IPS DF 4.7 (cell line): Measurements from ENCODE around the gene TYW1B.
"Not testable (repeated sequence)": the region's sequence is repeated elsewhere in the genome, so short reads cannot be mapped to it uniquely, and the experiment has no call there.

Source experiments
- DNase-seq: peaks from one replicate; pipeline ENCODE4 v3.0.0-alpha.2; 2013; ENCODE audit warnings: low spot score; ENCODE audit errors: extremely low read depth

The TYW1B gene

DNA sequence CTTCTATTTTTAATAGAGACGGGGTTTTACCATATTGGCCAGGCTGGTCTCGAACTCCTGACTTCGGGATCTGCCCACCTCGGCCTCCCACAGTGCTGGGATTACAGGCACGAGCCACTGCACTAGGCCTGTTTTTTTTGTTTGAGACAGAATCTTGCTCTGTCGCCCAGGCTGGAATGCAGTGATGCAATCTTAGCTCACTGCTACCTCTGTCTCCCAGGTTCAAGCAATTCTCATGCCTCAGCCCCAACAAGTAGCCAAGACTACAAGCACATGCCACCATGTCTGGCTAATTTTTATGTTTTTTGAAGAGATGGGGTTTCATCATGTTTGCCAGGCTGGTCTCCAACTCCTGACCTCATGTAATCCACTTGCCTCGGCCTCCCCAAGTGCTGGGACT is 73.7 kb downstream of the TYW1B start:
- DNase-seq: no peak

DNA sequence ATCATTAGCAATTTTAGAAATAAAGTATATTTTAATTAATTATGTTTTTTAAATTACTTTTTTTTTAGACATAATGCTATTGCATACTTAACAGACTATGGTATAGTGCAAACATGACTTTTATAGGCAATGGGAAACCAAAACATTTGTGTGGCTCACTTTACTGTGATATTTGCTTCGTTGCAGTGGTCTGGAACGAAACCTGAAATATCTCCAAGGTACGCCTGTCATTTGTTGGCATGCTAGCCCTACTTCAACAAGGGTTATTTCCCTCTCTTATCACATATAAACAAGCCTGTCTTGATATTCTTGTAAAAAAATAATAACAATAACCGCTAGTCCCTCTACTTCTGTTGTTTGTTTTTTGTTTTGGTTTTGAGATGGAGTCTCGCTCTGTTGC is 74.2 kb downstream of the TYW1B start:
- no peak for DNase-seq

DNA sequence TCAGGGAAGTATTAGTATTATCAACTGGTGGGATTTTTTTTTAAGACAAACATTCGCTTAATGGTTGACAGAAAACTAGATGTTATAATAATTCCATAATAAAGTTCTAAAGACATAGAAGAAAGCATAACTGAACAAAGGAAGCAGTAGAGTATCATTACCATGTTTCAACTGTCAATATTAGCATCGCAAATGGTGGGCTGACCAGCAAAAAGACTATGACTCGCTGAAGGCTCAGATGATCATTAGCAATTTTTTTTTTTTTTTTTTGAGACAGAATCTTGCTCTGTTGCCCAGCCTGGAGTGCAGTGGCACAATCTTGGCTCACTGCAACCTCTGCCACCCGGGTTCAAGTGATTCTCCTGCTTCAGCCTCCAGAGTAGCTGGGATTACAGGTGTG is 74.8 kb downstream of the TYW1B start:
- DNase-seq: not testable (repeated sequence)

DNA sequence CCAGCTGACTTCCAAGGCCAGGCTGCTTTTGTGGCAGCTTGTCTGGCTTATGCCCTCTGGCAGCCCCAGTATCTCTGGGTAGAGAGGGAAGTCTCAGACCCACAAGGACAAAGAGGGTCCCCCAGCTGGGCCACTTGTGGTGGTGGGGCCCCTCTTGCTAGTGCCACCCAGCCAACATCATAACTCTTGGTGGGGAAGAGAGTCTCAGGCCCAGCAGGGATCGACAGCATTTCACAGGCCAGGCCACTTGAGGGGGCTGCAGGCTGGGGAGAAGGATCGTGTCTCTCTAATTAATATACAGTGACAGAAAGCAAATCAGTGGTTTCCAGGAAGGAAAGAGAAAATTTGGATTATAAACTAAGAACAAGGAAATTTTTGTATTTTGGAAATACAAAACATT is 76.0 kb downstream of the TYW1B start:
- DNase-seq: no peak

DNA sequence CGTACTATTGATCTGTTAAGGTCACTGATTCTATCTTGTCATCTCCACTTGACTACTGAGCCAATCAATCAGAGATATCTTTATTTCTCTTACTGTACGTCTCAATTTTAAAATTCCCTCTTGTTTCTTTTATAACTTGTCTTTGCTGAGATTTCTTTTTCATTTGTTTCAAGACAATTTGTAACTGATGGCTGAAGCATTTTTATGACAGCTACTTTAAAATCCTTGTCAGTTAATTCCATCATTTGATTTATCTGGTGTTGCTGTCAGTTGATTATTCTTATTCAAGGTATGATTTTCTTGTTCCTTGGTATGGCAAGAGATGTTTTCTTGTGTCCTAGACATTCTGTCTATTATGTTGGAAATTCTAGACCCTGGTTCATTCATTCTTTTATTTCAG is 76.6 kb downstream of the TYW1B start:
- DNase-seq: no peak

DNA sequence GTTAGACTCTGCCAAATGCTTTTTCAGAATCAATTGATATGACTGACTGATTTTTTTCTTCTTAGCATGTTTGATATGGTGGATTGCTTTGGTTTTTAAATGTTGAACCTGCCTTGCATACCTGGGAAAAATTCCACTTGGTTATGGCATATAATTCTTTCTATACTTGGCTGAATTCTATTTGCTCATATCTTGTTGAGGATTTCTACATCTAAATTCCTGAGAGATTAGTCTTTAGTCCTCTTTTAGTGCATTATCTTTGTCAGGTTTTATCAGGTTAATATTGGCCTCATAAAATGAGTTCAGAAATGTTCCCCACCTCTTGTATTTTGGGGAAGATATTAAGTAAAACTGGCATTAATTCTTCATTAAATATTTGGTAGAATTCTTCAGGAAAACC is 79.4 kb downstream of the TYW1B start:
- DNase-seq: not testable (repeated sequence)

DNA sequence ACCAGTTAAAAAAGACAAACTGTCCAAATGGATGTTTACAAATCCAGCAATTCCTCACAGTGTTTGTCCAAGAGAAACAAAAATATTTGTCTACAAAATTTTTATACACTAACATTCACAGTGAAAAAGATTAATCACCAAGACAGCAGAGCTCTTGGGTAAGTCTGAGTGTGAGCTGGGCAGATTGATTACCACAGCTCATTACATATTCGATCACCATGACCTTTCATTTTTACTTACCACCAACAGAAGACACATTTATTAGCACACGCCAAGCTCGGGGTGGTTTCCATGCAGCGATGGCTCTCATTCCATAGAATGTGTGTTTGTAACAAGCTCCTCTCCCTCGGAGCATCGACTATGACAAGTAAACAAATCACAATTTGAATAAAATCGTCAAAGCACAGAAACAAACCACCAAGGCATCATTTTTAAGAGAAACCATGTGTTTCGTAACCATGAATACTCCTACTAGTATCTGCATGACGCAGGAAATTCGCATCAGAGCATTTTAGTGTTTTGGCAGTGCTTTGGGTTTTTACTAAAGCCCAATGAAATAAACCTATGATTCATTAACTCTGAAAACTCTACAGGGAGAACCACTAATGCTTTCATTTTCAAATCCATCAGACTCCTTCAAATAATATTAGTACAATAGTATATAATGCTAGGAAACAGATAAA is 83.6 kb downstream of the TYW1B start:
- not testable (repeated sequence) for DNase-seq

DNA sequence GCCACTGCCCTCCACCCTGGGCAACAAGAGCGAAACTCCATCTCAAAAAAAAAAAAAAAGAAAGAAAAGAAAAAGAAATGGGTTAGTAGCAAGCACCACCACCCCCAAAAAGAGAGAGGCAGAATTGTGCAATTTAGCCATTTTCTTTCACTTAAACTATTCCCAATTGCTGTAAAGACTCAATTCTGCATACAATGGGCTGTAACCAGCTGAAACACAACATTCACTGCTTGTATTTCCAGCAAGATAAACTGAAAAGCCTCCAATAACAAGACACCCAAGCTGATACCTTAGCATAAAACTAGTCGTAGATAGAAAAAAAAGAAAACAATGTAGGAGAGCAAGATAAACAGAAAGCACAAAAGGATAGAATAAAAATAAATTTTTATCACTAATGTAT is 84.2 kb downstream of the TYW1B start:
- not testable (repeated sequence) for DNase-seq

DNA sequence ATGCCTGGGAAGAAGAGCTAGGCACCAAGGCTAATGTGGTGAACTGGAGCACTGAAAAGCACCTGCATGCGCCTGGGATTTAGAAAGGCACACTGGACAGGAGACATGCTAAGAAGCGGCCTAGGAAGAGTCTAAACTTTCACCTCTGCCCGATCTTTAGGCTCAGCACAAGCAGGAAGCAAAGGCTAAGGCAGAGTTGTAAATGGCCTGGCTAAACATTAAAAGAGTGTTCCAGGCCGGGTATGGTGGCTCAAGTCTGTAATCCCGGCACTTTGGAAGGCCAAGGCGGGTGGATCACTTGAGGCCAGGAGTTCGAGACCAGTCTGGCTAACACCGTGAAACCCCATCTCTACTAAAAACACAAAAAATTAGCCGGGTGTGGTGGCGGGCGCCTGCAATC is 88.3 kb downstream of the TYW1B start:
- DNase-seq: not testable (repeated sequence)

DNA sequence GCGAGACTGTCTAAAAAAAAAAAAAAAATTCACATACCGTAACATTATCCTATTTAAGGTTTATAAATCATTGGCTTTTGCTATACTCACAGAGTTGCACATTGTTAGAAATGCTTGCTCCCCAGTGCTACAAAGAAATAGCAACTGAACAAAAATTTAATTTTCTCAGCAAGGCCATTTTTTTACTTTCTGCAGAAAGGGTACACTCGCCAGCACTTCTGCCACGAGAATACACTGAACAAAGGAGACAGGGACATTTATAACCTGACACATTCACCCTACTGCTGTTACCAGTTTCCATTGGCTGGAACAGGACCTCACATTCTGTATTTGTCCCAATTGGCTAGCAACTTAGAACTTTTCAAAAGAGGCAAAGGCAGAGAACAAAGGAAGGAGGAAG is 92.1 kb downstream of the TYW1B start:
- not testable (repeated sequence) for DNase-seq

DNA sequence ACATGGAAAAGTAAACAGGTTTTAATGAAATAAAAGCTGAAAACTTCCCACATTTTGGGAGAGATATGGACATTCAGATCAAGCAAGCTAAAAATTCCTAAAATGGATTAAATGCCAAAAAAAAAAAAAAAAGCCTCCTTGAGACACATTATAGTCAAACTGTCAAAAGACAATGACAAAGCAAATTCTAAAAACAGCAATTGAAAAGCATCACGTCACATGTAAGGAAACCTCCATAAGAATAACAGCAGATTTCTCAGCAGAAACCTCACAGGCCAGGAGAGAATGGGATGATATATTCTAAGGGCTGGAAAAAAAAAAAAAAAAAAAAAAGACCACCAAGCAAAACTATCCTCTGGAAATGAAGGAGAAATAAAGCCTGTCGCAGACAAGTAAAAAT is 97.2 kb downstream of the TYW1B start:
- not testable (repeated sequence) for DNase-seq

DNA sequence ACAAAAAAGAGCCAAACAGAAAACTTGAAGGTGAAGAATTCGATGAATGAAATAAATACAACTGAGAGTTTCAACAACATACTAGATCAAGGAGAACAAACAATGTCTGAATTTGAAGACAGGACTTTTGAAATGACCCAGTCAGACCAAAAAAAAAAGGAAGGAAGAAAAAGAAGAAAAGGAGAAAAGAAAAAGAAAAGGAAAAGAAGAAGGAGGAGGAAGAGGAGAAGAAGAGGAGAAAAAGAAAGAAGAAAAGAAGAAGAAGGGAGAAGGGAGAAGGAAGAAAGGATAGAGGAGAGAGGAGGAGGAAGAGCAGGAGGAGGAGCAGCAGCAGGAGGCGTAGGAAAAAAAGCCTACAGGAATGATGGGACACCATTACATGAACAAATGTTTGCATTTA is 97.6 kb downstream of the TYW1B start:
- not testable (repeated sequence) for DNase-seq

DNA sequence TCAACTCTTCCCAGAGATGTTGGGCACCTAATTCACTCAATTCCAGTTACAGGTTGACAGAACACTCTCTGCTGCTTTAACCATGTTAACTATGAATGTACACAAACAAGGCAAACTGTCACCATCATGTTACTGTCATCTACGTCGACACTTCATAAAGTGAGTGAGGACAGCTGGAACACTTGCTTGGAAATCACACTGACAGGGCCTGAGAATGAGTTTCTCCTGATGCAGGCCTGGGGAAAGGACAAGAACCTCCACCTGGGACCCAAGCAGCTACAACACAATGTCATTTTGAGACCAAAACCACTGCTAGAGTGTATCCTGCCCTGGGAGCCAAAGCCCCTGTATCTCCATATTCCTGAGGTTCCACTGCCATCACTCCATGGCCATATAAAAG is 98.9 kb downstream of the TYW1B start:
- DNase-seq: not testable (repeated sequence)

DNA sequence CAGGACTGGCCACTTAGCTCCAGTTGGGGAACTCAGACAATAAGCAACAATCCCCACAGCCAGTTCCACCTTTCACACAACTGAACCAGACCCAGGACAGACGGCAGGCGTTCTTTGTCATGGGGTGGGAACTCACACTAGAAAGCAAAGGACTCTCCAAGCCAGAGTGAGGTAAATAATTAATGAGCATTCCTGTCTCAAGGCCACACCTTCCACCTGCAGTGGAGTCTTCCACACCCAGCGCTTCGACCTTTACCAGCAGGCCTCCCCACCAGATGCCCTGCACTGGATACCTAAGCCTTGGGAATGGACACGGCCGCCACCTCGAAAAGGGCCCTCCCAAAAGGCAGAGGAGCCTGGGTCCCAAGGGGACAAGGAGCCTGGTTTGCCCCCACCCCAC is 105.3 kb downstream of the TYW1B start:
- not testable (repeated sequence) for DNase-seq

DNA sequence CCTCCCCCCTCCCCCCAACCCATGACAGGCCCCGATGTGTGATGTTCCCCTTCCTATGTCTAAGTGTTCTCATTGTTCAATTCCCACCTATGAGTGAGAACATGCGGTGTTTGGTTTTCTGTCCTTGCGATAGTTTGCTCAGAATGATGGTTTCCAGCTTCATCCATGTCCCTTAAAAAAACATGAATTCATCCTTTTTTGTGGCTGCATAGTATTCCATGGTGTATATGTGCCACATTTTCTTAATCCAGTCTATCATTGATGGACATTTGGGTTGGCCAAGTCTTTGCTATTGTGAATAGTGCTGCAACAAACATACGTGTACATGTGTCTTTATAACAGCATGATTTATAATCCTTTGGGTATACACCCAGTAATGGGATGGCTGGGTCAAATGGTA is 107.1 kb downstream of the TYW1B start:
- not testable (repeated sequence) for DNase-seq

DNA sequence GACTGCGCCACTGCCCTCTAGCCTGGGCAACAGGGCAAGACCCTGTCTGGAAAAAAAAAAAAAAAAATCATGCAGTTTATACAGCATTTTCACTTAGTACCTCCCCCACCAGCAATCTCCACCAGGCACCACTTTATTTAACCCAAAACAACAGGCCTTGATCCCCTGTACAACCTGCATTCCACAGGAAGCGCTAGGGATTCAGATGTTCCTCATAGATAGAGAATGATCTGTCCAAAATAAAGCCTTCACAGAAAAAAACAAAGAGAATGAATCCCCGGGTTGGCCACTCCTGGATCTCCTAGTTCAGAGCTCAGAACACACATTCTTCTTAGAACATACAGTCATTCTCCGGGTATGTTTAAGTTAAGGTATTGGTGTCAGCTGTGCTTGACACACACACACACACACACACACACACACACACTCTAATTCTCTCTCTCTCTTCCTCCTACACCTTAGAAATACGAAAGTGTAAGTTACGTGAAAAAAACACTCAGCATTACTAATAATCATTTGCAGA is 110.7 kb downstream of the TYW1B start:
- DNase-seq: not testable (repeated sequence)

DNA sequence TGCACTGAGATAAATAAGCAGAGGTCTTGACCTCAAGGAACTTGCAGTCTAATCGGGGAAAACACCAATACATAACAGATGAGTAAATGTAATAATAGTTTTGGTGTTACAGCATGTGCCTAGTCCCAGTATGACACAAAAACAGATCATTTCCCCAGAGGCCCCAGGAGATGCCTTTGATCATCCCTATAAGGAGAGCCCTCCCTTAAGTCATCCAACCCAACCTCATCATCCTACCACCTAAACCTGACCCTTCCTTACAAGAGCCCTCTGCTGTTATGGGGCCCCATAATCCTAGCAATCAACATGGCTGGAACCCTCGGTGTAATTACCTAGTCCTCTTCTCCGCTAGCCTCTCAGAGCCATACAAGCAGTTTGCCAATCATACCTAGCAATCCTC is 116.1 kb downstream of the TYW1B start:
- DNase-seq: not testable (repeated sequence)

DNA sequence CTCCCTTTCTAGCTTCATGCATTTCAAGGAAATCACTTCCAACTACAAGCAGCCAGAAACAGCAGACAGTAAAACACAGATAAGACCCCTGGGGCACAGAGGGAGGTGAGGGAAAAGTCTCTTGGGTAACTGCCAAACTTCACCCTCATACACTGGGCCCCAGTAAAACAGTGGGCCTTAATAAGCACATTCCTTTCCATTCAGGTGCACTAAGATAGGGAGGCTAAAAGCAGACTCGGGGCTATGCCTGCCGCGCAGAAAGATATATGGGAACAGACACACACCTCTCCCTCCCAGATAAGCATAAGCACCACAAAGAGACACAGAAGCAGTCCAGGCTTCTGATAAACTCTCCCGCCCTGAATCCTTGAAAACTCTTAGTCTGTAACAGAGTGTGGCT is 117.0 kb downstream of the TYW1B start:
- no peak for DNase-seq

DNA sequence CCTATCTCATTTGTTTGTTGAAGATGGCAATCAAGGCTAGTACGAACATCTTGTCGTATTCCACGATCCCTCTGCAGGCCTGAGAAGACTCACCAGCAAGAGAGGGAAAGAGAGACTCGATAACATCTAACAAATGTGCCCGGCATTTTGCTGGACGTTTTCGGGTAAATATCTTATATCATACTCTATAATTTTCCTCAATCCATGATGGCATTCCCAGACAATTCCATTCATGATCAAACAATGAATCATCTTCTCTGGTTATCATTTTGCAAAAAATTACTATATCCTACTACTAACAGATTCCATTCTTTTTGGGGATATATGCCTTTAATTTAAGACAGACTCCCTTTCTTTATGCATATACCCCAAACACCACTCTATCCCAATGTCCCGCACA is 118.1 kb downstream of the TYW1B start:
- no peak for DNase-seq

DNA sequence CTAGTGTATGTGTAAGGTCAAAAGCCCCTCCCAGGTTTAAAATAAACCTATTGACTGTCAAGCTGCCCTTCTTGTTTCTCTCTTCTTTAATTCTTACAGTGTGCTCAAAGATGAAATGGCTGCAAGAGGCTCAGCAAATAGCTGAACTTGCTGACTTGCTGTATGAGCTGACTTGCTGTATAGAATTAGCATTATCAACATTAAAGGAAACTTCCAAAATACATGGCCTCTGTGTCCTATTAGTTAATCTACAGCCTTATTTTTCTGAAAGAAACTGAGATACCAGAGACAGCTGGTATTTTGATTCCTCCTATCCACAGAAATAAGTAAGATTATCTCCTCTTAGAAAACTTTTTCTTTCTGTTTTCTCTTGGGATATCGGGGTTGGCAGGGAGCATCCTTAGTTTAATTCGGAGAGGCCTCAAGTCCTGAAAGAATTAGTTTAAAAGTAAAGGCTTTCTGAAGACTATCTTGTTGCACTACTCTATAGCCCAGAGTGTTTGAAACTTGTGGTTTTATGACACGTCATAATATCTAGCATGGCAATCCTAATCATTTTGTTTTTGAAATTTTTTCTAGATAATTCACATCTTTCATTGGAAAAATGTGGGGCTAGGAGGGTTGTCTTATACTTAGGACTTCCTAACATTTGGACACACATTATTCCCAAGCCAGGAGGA is 119.5 kb downstream of the TYW1B start:
- DNase-seq: not testable (repeated sequence)

DNA sequence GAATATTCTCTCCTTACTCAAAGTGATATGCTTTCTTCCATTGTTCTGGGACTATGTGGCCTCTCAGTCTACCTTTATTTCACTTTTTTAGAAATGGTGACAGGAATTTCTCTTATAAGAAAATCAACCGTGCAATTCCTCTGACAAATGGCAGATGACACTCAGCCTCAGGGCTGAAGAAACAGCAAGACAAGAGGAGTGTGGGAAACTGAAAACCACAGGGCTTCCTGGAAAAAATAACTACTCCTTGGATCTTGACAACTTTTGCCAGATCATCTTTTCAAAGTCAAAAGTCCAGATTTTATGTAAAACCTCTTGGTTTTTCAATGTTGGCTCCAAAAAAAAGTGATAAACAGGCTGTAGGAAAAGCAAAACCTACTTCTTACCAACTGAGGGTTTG is 121.5 kb downstream of the TYW1B start:
- DNase-seq: no peak

DNA sequence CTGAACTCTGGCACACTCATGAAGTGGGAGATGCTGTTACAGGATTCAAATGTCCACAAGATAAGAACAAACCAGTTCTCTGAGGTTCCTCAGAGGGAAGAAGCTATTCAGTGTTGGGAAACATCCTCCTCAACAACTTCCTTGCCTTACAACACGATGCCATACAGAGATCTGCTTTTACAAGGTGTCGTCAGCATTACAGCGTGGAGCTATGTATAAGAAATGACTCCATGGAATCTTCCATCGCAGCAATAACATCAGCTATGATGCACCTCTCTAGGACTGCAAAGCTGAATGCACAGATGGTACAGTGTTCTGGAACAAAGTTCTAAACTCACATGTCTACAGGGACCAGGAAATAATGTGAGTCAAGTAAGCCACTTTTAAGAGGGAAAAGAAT is 122.3 kb downstream of the TYW1B start:
- not testable (repeated sequence) for DNase-seq

DNA sequence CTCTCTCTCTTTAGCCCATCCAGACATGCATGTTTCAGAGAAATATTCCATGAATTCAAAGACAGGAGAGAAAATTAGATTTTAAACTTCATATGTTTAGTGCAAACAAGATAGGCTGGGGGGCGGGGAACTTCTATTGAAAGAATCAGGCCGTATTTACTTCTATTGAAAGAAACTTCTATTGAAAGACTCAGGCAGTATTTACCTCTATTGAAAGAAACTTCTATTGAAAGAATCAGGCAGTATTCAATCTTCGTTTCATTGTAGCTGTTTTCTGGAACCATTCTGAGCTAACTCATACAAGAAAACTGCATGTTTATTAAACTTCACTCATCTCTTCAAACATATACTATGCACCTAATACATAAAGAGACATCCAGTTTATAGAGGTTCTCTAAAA is 123.1 kb downstream of the TYW1B start:
- DNase-seq: no peak
